Posterior vena cava (tissue), 2 donors: Measurements from ENCODE around the gene CEP89. TPM values are rescaled to one million over a fixed set of nuclear protein-coding genes. Genes with fewer than 3 reads are reported as not detected.
"Not testable (repeated sequence)": the region's sequence is repeated elsewhere in the genome, so short reads cannot be mapped to it uniquely, and the experiment has no call there.

Experiments
- DNase-seq: peaks from one replicate; pipeline ENCODE4 v3.0.0-alpha.2; 2020; ENCODE audit warnings: low spot score
- intact Hi-C, 2 donors: fragments of 100-400 bp; cut with DNase I; formaldehyde crosslinking; loops; one replicate each; pipeline versions ENCODE4 v1.14.1 to v1.14.2; 2022 to 2023
- total RNA-seq, 2 donors: library from RNA; stranded (reverse); fragmentation: NEBNext Ultra II Directional; extraction: Animal tissue kit (Norgen Biotek cat#: 25700); gene quantifications; one replicate each; pipeline ENCODE4 v1.2.1, GENCODE V29; 2021
- donor health status: DM: yes; HTN: yes; CAD: no.
- donor health status: DM: yes; HTN: yes; CAD: no.

CEP89 gene
- total RNA-seq, 2 donors from 2014 or later = 15.3 to 17.6 TPM

- intact Hi-C loops = no loop called here
- peak; percentile 38 for DNase-seq
Measured at GRCh38 chr19:32877323-32877912, 94.3 kb downstream of the CEP89 start.

DNA sequence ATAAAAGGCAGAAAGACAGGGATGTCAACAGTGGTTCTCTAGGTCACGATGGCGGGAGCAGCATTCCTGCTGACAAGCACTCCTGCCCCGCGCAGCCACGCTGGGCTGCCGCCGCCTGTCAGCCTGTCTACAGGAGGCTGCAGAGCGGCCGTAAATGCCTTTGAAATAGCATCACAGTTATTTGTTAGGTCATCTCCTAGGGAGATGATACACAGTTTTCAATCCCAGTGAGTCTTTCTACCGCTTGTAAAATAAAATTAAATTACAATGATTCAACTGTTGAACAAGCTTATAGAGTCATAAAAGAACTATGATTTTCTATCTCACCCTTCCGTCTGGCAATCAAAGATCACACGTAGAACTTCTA, 94.9 kb downstream of the CEP89 start:
- intact Hi-C loops = no loop called here
- peak; percentile 32 for DNase-seq

- intact Hi-C loops = no loop called here
- DNase-seq = peak; percentile 53
Measured at GRCh38 chr19:32876236-32876918, 95.4 kb downstream of the CEP89 start.

DNA sequence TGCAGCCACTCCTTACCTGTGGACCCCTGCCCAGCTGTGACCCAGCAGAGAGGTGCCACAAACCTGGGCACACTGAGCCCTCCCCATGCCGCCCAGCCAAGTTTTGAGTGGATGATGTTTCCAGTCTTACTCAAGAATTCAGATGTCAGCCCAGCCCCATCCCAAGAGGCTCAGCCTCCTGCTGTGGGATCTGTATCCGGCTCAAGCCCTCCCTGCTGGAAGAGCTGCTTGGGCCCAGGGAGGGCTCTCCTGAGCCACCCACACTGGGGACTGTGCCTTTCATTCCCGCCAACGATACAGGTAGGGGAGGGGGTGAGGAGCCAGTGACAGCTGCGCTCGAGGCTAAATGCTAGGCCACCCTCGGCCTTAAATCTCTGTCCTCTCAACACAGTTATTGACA, 96.3 kb downstream of the CEP89 start:
- DNase-seq = peak; percentile 41
- intact Hi-C loops = no loop called here

- intact Hi-C loops = no loop called here
- peak; percentile 54 for DNase-seq
Measured at GRCh38 chr19:32874605-32875004, 97.2 kb downstream of the CEP89 start.

DNA sequence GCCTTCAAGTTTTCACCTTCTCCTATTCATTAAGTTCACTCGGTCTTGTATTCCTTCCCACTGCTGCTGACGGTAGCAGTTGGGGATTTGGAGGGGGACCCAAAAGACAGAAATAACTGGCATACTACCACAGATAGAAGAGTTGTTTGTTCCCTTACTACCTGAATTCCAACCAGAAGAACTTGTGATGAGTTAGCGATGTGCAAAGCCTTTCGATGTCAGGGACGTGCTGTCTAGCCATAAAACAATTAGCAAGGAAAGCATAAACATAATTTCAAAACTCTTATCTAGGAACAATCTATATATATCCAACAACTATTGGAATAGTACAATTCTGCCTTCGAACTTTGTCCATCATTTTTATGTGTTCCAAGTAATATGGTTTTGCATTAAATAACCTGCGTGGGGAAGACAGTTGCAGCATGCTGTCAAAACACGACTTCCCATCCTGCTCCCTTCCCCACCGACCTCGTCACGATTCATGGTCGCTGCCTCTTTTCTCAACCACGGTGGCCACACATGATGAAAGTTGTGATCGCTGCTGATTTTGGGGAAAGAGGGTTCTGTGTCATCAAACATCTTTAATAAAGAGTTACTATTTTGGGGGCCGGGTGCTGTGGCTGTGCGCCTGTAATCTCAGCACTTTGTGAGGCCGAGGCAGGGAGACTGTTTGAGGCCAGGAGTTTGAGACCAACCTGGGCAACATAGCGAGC, 98.4 kb downstream of the CEP89 start:
- intact Hi-C loops = no loop called here
- DNase-seq = peak; percentile 38

GRCh38 chr19:32872391-32872790, 99.4 kb downstream of the CEP89 start:
- intact Hi-C loops = no loop called here
- no peak for DNase-seq

DNA sequence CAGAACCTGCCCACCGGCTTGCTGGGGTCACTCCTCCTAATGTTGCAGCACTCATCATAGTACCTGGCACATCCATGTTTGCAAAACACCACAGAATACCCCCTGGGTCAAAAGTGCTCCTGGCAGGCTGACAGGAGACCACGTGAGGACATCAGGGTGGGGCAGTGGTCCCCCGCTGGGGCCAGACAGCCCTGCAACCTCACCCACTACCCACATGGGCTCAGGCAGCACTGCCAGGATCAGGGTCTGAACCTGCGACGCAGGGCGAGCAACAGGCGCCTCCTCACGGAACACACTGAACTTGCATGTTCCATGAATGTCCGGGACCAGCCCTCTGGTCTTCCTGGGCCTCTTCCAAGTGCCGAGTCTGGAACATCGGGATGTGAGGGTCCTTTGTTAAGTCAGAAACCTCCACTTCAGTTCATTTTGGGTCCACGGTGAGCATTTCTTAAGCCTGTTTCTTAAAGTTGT, 100.7 kb downstream of the CEP89 start:
- intact Hi-C loops = no loop called here
- DNase-seq = peak; percentile 67

DNA sequence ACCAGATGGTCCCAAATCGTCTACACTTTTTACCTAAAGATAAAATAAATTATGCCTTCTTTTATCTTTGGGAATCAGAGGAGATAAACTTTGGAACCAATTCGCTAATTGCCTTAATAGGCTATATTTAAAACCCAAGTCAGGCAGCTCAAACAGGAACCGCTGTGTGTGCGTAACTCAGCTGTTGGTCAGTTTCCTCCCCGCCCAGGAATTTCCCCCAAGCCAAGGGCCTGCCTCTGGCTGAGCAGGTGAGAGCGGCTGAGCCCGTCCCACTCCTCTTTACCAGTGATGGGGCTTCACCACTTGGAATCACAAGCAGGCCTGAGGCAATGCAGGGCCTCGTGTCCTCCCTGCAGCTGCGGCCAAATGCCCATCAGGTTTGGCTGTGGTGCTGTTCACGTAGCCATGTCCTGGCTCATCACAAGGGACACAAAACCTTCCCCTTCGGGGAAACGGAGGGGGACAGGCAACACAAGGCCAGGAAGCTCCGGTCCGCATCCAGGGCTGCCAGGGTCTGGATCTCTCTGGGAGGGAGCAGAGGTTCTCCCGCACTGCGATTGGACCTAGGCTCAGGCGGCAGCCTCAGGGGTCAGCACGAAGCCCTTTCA, 101.7 kb downstream of the CEP89 start:
- intact Hi-C loops = no loop called here
- peak; percentile 41 for DNase-seq

- intact Hi-C loops = no loop called here
- DNase-seq = peak; percentile 30
Measured at GRCh38 chr19:32869369-32869965, 102.3 kb downstream of the CEP89 start, which contains the start of gene SLC7A9. Gene SLC7A9, minus strand, starts transcription at chr19:32869767. Its CDS starts 1,233 bp downstream, at chr19:32868534.

DNA sequence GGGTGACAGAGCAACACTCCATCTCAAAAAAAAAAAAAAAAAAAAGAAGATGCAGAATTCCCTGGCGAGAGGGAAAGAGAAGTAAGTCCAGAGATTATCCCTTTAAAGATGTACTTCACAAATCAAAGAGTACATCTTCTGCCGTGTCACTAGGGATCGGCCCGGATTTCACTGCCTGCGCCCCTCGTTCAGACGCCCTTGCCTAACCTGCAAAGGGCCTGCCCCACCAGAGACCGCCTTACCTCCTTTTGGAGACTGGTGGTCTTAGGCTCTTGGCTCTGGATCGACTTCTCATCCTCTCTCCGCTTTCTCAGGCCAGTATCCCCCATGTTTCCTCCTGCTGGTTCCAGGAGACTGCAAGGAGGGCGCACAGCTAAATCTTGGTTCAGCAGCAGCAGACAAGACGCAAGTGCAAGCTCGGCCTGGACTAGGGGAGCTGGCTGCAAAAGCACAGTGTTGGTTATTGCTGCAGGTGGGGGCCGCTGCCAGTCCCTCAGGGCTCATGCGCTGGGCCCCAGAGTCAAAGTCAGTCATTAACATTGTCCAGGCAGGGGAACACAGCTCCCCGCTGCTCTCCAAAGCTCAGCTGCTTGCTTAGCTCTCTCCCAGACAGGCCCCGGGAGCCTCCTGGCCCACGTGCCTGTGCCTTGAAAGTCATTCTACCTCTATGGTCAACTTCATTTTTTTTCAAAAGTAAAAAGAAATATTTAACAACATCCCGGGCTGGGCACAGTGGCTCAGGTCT, 103.4 kb downstream of the CEP89 start:
- peak; percentile 48 for DNase-seq
- intact Hi-C loops = no loop called here

- intact Hi-C loops, DNase-seq: not testable (repeated sequence)
Measured at GRCh38 chr19:32867436-32867835, 104.3 kb downstream of the CEP89 start.

DNA sequence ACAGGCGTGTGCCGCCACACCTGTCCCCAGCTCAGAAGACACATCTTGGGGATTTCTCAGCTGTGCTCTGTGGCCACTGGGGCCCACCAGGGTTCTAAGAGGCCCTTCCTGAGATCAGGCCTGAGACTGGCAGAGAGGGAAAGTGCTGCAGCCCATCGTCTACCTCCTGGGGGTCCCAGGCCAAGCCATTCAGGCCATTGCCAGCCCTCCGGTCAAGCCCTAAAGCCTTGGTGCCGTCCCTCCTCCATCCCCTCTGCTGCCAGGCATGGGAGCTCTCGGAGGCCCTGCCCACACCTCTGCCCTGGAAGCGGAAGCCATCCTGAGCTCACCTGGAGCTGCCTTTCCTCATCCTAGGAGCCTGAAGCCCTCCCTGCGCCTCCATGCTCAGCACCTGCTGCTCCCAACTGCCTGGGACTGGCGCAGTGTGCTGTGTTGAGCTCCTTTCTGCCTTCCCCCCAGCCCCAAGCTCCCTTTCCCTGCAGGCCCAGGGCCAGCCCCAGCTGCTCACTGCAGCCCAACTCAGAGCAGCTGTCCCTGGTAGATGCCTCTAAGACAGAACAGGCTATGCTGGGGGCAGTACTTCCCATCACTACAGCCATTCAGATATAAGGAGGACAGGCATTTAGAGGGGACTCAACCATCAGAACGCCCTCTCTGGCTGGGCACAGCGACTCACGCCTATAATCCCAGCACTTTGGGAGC, 105.0 kb downstream of the CEP89 start:
- no peak for DNase-seq
- intact Hi-C loops = no loop called here

DNA sequence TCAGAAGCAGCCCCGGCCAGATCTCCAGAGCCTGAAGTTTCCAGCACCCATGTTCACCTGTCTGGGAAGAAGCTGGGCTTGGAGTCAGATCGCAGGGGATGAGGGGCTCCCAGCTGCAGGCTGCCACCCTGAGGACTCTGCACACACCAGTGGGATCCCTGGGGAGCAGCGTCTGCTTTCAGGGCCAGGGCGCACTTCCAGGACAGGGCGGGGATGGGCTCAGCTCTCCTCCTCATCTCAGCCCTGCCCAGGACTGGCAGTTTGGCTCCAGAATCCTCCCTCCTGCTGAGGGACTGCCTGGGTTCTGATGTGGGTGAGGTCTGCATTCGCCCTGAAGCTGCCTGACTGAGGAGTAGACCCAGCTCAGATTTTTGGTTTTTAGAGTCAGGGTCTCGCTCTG, 105.7 kb downstream of the CEP89 start:
- peak; percentile 55 for DNase-seq
- intact Hi-C loops = no loop called here

DNA sequence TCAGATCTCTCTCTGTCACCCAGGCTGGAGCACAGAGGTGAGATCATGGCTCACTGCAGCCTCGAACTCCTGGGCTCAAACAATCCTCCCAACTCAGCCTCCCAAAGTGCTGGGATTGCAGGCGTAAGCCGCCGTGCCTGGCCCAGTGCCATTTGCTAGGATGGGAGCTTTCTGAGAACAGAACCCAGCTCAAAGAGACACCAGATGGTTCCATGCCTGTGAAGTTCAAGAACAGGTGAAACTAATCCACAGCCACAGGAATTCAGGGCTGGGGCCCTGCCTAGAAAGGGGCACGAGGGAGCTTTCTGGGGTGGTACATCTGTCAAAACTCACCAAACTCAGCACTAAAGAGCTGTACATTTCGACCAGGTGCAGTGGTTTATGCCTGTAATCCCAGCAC, 106.4 kb downstream of the CEP89 start:
- intact Hi-C loops = no loop called here
- DNase-seq = no peak

GRCh38 chr19:32864318-32865007, 107.3 kb downstream of the CEP89 start:
- peak; percentile 70 for DNase-seq
- intact Hi-C loops = no loop called here

- intact Hi-C loops = no loop called here
- DNase-seq = peak; percentile 79
Measured at GRCh38 chr19:32863841-32864240, 107.9 kb downstream of the CEP89 start.

- intact Hi-C loops = no loop called here
- no peak for DNase-seq
Measured at GRCh38 chr19:32863301-32863700, 108.5 kb downstream of the CEP89 start.
